Activated B cell treated with CpG ODN at 0.5 μM for 24 hours (primary cell): Measurements from ENCODE around the gene RBFOX2. TPM values are rescaled to one million over a fixed set of nuclear protein-coding genes. Genes with fewer than 3 reads are reported as not detected.

ENCODE experiments used
- ATAC-seq: fragments of 200-7000 bp; cut with Tn5 transposase; one replicate; pipeline ENCODE4 v1.10.0; 2021; ENCODE audit warnings: low read depth, mild to moderate bottlenecking, moderate library complexity
- CTCF ChIA-PET: fragments of 350-600 bp; sonication (Branson Sonifier 250); formaldehyde crosslinking; loops from one replicate; lab custom pipeline; 2021; ENCODE audit warnings: antibody characterized with exemption; lab: Charles Lee
- POLR2A ChIA-PET: fragments of 350-600 bp; sonication (Branson Sonifier 250); formaldehyde crosslinking; loops from one replicate; lab custom pipeline; 2021; ENCODE audit warnings: antibody characterized with exemption; lab: Charles Lee
- DNase-seq: peaks from one replicate; pipeline ENCODE4 v3.0.0; 2022
- H3K27ac Mint-ChIP-seq: one replicate; pipeline ENCODE4 v1.8.0; 2020; ENCODE audit warnings: mixed read lengths
- H3K27me3 Mint-ChIP-seq: one replicate; pipeline ENCODE4 v1.8.0; 2021; ENCODE audit warnings: mixed read lengths
- H3K36me3 Mint-ChIP-seq: one replicate; pipeline ENCODE4 v1.8.0; 2021; ENCODE audit warnings: low read depth, mixed read lengths
- H3K4me1 Mint-ChIP-seq: one replicate; pipeline ENCODE4 v1.8.0; 2021; ENCODE audit warnings: mixed read lengths
- H3K4me3 Mint-ChIP-seq: one replicate; pipeline ENCODE4 v1.8.0; 2020; ENCODE audit warnings: mild to moderate bottlenecking, mixed read lengths
- H3K9me3 Mint-ChIP-seq: one replicate; pipeline ENCODE4 v1.8.0; 2020; ENCODE audit warnings: mixed read lengths
- intact Hi-C: fragments of 100-400 bp; cut with micrococcal nuclease; formaldehyde crosslinking; loops from one replicate; pipeline ENCODE4 v1.15.1; 2024
- total RNA-seq: library from RNA; stranded (reverse); gene quantifications from 2 replicates; pipeline ENCODE4 v1.2.3, GENCODE V29; 2022
- TF ChIP-seq, protein P1 (sequence below): fragments of 200-600 bp; IDR thresholded peaks from one replicate; pipeline ENCODE4 v1.8.0; 2022; ENCODE audit warnings: antibody characterized with exemption, mild to moderate bottlenecking

Gene RBFOX2
- total RNA-seq, 1 donor from 2014 or later, result not detected

DNA sequence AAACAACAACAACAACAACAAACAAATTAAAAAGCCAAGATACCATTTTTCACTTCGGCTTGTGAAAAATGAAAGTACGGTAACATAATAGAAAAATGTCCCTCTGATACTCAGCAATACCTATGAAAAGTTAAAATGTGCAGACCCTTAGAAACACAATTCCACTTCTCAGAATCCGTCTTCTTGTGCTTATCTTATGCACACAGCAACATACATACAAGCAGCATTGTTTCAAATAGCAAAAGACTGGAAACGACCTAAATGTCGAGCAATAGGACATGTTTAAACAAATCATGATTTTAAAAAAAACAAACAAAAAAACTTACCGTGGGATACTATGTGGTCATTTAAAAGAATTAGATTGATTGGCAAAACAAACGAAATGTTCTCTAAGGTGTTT, 26.5 kb downstream of the RBFOX2 start:
- CTCF ChIA-PET, result no interaction called here
- POLR2A ChIA-PET, result no interaction called here
- peaks cover 29% of the 10 kb centered on the region for H3K27me3 Mint-ChIP-seq

DNA sequence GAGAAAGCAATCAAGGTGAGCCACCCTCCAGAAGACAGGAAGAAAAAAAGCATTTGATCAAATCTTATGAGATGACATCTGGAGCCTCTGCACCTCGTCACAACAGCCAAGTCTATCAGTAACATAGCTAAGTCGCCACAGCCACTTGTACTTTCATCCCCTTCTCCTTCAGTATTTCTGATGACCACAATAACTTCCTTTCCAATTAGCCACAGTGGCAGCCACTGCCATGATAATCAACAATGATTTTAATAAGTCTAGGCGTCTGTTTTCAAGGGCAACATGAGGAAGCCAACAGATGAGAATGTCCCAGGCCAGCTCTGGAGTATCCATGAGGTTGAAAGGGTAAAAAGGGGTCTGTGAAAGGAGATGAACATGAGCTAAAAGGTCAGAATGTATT, 29.9 kb downstream of the RBFOX2 start:
- Mint-ChIP-seq H3K27ac (no peak overlapping the region), H3K27me3 (peaks cover 25% of the 10 kb centered on the region), H3K4me3 (no peak overlapping the region), H3K36me3 (no peaks in the 10 kb centered on the region), H3K4me1 (peaks cover 3% of the 10 kb centered on the region), H3K9me3 (no peaks in the 10 kb centered on the region)
- DNase-seq, result no peak
- TF ChIP-seq, protein P1, sequence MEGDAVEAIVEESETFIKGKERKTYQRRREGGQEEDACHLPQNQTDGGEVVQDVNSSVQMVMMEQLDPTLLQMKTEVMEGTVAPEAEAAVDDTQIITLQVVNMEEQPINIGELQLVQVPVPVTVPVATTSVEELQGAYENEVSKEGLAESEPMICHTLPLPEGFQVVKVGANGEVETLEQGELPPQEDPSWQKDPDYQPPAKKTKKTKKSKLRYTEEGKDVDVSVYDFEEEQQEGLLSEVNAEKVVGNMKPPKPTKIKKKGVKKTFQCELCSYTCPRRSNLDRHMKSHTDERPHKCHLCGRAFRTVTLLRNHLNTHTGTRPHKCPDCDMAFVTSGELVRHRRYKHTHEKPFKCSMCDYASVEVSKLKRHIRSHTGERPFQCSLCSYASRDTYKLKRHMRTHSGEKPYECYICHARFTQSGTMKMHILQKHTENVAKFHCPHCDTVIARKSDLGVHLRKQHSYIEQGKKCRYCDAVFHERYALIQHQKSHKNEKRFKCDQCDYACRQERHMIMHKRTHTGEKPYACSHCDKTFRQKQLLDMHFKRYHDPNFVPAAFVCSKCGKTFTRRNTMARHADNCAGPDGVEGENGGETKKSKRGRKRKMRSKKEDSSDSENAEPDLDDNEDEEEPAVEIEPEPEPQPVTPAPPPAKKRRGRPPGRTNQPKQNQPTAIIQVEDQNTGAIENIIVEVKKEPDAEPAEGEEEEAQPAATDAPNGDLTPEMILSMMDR, result no peak
- ChIA-PET CTCF (no interaction called here), POLR2A (no interaction called here)
- ATAC-seq, result no peak
- intact Hi-C loops, result no loop called here

More for the DNA sequence above, 26.5 kb downstream of the RBFOX2 start:
- no peak overlapping the region for H3K27ac Mint-ChIP-seq
- TF ChIP-seq, protein P1, result no peak
- no peaks in the 10 kb centered on the region for H3K4me1 Mint-ChIP-seq
- no peaks in the 10 kb centered on the region for H3K36me3 Mint-ChIP-seq
- no peak for ATAC-seq
- no peak for DNase-seq
- intact Hi-C loops, result no loop called here
- H3K4me3 Mint-ChIP-seq, result no peak overlapping the region
- H3K9me3 Mint-ChIP-seq, result no peaks in the 10 kb centered on the region

DNA sequence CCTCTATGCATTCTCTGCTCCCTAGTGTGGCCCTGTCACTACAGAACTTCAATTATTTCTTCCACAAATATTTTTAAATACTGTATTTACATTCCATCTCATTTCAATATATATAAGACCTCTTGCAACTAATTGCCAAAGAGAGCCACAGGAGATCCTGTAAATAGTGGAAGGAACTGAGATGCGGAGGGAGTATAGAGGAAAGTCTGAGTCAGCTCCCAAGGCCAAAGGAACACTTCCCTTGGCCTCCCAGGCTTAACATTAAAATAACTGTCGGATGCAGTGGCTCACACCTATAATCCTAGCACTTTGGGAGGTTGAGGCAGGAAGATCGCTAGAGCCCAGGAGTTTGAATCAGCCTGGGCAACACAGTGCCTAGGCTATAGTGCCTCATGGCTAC, 31.2 kb downstream of the RBFOX2 start:
- intact Hi-C loops, result no loop called here
- Mint-ChIP-seq H3K9me3 (no peaks in the 10 kb centered on the region), H3K27me3 (peaks cover 29% of the 10 kb centered on the region), H3K4me1 (peaks cover 3% of the 10 kb centered on the region), H3K4me3 (no peak overlapping the region), H3K36me3 (no peaks in the 10 kb centered on the region), H3K27ac (no peak overlapping the region)
- POLR2A ChIA-PET, result no interaction called here
- TF ChIP-seq, protein P1, result no peak
- no peak for DNase-seq
- no peak for ATAC-seq
- CTCF ChIA-PET, result no interaction called here

DNA sequence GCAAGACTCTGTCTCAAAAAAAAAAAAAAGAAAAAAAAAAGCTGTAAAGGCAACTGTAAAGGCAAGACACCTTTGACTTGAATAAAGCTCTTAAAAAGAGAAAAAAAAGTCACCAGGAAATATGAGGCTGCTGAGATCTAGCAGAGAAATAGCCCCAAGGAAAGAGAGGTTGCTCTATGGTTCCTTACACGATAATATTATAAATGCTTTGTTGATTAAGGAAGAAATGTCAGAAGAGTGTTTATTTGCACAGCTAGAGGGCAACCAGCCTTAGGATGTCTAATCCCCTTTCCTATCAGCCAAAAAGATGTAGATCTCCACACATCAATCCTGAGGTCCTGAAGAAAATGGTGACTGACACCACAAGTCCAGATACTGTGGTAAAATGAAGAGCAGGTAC, 32.0 kb downstream of the RBFOX2 start:
- Mint-ChIP-seq H3K9me3 (no peaks in the 10 kb centered on the region), H3K27ac (no peak overlapping the region), H3K4me3 (no peak overlapping the region), H3K36me3 (no peaks in the 10 kb centered on the region), H3K27me3 (peaks cover 25% of the 10 kb centered on the region), H3K4me1 (peaks cover 3% of the 10 kb centered on the region)
- CTCF ChIA-PET, result no interaction called here
- ATAC-seq, result no peak
- TF ChIP-seq, protein P1, result no peak
- no peak for DNase-seq
- POLR2A ChIA-PET, result interaction anchor here (0.6 to 0.7 kb wide), 2 partner anchors 658 to 1029 kb away, joined by 3 to 6 read pairs; no protein-coding TSS in a partner anchor
- intact Hi-C loops, result no loop called here

DNA sequence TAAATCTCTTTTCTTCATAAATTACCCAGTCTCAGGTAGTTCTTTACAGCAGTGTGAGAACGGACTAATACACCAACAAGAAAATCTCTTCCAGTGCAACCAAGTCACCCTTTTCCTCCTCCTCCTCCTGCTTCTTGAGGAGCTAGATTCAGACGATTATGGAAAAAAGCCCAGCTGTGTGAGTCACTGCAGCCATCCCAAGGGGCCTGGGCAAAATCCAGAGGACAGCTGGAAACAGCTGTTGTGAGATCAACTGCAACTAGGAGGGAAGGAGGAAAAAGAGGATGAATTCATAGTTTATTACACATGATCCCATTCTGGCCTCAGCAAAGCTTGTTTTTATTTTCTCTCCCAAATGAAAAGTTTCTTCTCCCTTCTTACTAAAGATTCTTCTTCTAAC, 32.9 kb downstream of the RBFOX2 start:
- no peak for ATAC-seq

More for the DNA sequence above, 32.9 kb downstream of the RBFOX2 start:
- DNase-seq, result no peak
- H3K27ac Mint-ChIP-seq, result no peak overlapping the region
- peaks cover 25% of the 10 kb centered on the region for H3K27me3 Mint-ChIP-seq
- no peaks in the 10 kb centered on the region for H3K36me3 Mint-ChIP-seq
- peaks cover 3% of the 10 kb centered on the region for H3K4me1 Mint-ChIP-seq
- intact Hi-C loops, result no loop called here
- ChIA-PET CTCF (no interaction called here), POLR2A (interaction anchor here (0.7 kb wide), 1 partner anchor 1029 kb away, joined by 6 read pairs; no protein-coding TSS in a partner anchor)
- no peaks in the 10 kb centered on the region for H3K9me3 Mint-ChIP-seq
- no peak overlapping the region for H3K4me3 Mint-ChIP-seq
- TF ChIP-seq, protein P1, result no peak
